ENCODE measurements around the gene DCP1B.
A peak's percentile ranks its signal among the peaks of the same experiment; 100 is the strongest.

DCP1B gene

GRCh38 chr12:2004113-2004929, at the start of gene DCP1B:
Gene DCP1B (minus strand): TSS chr12:2004457. CDS start chr12:2004431, 26 bp downstream.
- peak; percentile 88 to 93 for DNase-seq (ENCODE audit: low read depth in 2 of 2)

- DNase-seq (ENCODE audit: low read depth in 2 of 2): no peak
Observed at GRCh38 chr12:2053691-2054090, 49.4 kb upstream of the DCP1B start.

- DNase-seq (ENCODE audit: low read depth in 2 of 2): peak in 1 of 2 donors; percentile 11
Observed at GRCh38 chr12:2052826-2053678, 48.8 kb upstream of the DCP1B start, which contains the start of gene CACNA1C. Gene CACNA1C (plus strand): TSS chr12:2052987. CDS start chr12:2053563, 576 bp downstream.

GRCh38 chr12:2051700-2052621, 47.7 kb upstream of the DCP1B start:
- no peak for DNase-seq (ENCODE audit: low read depth in 2 of 2)

- no peak for DNase-seq (ENCODE audit: low read depth in 2 of 2)
Observed at GRCh38 chr12:2049604-2050540, 45.6 kb upstream of the DCP1B start.

- DNase-seq (ENCODE audit: low read depth in 2 of 2): no peak
Observed at GRCh38 chr12:2047752-2048151, 43.5 kb upstream of the DCP1B start.

- DNase-seq (ENCODE audit: low read depth in 2 of 2): no peak
Observed at GRCh38 chr12:2046957-2047356, 42.7 kb upstream of the DCP1B start.

GRCh38 chr12:2044165-2044564, 39.9 kb upstream of the DCP1B start:
- DNase-seq (ENCODE audit: low read depth in 2 of 2): no peak

- no peak for DNase-seq (ENCODE audit: low read depth in 2 of 2)
Observed at GRCh38 chr12:2043054-2043453, 38.8 kb upstream of the DCP1B start.

- DNase-seq (ENCODE audit: low read depth in 2 of 2): no peak
Observed at GRCh38 chr12:2039034-2039433, 34.8 kb upstream of the DCP1B start.

GRCh38 chr12:2035431-2036055, 31.3 kb upstream of the DCP1B start:
- no peak for DNase-seq (ENCODE audit: low read depth in 2 of 2)

GRCh38 chr12:2034633-2035430, 30.6 kb upstream of the DCP1B start:
- DNase-seq (ENCODE audit: low read depth in 2 of 2): peak; percentile 51 to 80

GRCh38 chr12:2032506-2032905, 28.2 kb upstream of the DCP1B start:
- no peak for DNase-seq (ENCODE audit: low read depth in 2 of 2)

- DNase-seq (ENCODE audit: low read depth in 2 of 2): no peak
Observed at GRCh38 chr12:2029851-2030250, 25.6 kb upstream of the DCP1B start.

GRCh38 chr12:2027351-2027750, 23.1 kb upstream of the DCP1B start:
- no peak for DNase-seq (ENCODE audit: low read depth in 2 of 2)

- no peak for DNase-seq (ENCODE audit: low read depth in 2 of 2)
Observed at GRCh38 chr12:2023365-2023764, 19.1 kb upstream of the DCP1B start.

- no peak for DNase-seq (ENCODE audit: low read depth in 2 of 2)
Observed at GRCh38 chr12:2020511-2020910, 16.3 kb upstream of the DCP1B start.

- DNase-seq (ENCODE audit: low read depth in 2 of 2): no peak
Observed at GRCh38 chr12:2019126-2019525, 14.9 kb upstream of the DCP1B start.

GRCh38 chr12:2018391-2018790, 14.1 kb upstream of the DCP1B start:
- DNase-seq (ENCODE audit: low read depth in 2 of 2): no peak
